ENCODE results near the gene WNT9A. TPM values are rescaled to one million over a fixed set of nuclear protein-coding genes. Genes with fewer than 3 reads are reported as not detected.

Gene WNT9A
- polyA plus RNA-seq, 4 donors, result 0.27 to 2.7 (median 1.2) TPM

DNA sequence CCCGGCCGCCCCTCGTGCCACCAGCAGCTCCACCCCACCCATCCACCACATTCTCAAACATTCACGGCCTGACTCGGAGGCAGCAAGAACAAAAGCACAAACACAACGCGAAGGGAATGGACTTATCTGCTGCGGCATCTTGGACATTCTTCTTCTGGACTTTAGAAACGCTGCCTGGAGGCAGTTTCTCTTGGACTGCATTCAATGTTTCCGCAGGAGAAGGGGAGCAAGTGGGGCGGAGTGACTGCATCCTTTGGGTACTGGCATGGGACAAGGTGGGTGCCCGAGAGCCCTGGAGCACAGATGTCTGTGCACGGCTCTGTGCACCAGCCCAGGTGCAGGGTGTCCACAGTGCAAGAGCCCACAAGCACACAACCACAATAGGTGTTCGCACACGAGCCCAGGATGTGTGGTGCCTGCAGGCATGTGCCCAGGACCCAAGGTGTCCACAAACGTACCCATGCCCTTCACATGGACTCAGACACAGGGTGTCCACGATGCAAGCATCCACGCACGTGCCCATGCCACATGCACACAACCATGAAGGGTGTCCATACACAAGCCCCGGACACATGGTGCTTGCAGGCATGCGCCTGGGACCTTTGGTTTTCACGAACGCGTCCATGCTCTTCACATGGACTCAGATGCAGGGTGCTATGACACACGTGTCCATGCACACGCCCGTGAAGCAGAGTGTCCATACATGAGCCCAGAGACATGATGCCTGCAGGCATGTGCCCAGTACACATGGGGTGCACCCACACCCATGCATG lies 53.6 kb downstream of the WNT9A start:
- no peak for DNase-seq
- 80 to 84% (median 80%) methylated on average over 27 of the region's 27 CpGs for WGBS, 3 donors
- Histone ChIP-seq H3K9me3 (ENCODE audit: control insufficient read depth in 2 of 2, insufficient read depth in 1 of 2, low read depth in 1 of 2, low read length in 1 of 2) (no peaks in the 10 kb centered on the region), H3K27me3 (ENCODE audit: control insufficient read depth in 3 of 3, insufficient read depth in 3 of 3, low read length in 3 of 3) (no peaks in the 10 kb centered on the region), H3K4me1 (ENCODE audit: control insufficient read depth in 3 of 3, insufficient read depth in 2 of 3, low read depth in 1 of 3, low read length in 2 of 3) (no peaks in the 10 kb centered on the region), H3K36me3 (ENCODE audit: control insufficient read depth in 3 of 3, insufficient read depth in 2 of 3, low read depth in 1 of 3, low read length in 3 of 3) (no peaks in the 10 kb centered on the region), H3K27ac (ENCODE audit: low read depth in 1 of 3, low read length in 2 of 3) (no peak overlapping the region), H3K4me3 (ENCODE audit: low read depth in 1 of 3, low read length in 3 of 3) (no peak overlapping the region)
- FAIRE-seq, result no peak

- WGBS, 3 donors, result 80 to 85% (median 83%) methylated on average over 9 of the region's 9 CpGs
- no peak for DNase-seq
These were observed 54.3 kb downstream of the WNT9A start for GRCh38 chr1:227893300-227893948.

GRCh38 chr1:227892489-227893299 lies 55.0 kb downstream of the WNT9A start:
- 55 to 63% (median 62%) methylated on average over 17 of the region's 17 CpGs for WGBS, 3 donors
- Histone ChIP-seq H3K27ac (ENCODE audit: low read depth in 1 of 3, low read length in 2 of 3) (no peak overlapping the region), H3K4me1 (ENCODE audit: control insufficient read depth in 3 of 3, insufficient read depth in 2 of 3, low read depth in 1 of 3, low read length in 2 of 3) (no peaks in the 10 kb centered on the region), H3K4me3 (ENCODE audit: low read depth in 1 of 3, low read length in 3 of 3) (no peak overlapping the region), H3K36me3 (ENCODE audit: control insufficient read depth in 3 of 3, insufficient read depth in 2 of 3, low read depth in 1 of 3, low read length in 3 of 3) (no peaks in the 10 kb centered on the region), H3K27me3 (ENCODE audit: control insufficient read depth in 3 of 3, insufficient read depth in 3 of 3, low read length in 3 of 3) (no peaks in the 10 kb centered on the region), H3K9me3 (ENCODE audit: control insufficient read depth in 2 of 2, insufficient read depth in 1 of 2, low read depth in 1 of 2, low read length in 1 of 2) (no peaks in the 10 kb centered on the region)
- FAIRE-seq, result no peak
- DNase-seq, result no peak

More at GRCh38 chr1:227893300-227893948, 54.3 kb downstream of the WNT9A start:
- no peak overlapping the region for H3K4me3 ChIP-seq (ENCODE audit: low read depth in 1 of 3, low read length in 3 of 3)
- no peaks in the 10 kb centered on the region for H3K36me3 ChIP-seq (ENCODE audit: control insufficient read depth in 3 of 3, insufficient read depth in 2 of 3, low read depth in 1 of 3, low read length in 3 of 3)
- no peaks in the 10 kb centered on the region for H3K27me3 ChIP-seq (ENCODE audit: control insufficient read depth in 3 of 3, insufficient read depth in 3 of 3, low read length in 3 of 3)
- H3K9me3 ChIP-seq (ENCODE audit: control insufficient read depth in 2 of 2, insufficient read depth in 1 of 2, low read depth in 1 of 2, low read length in 1 of 2), result no peaks in the 10 kb centered on the region
- no peaks in the 10 kb centered on the region for H3K4me1 ChIP-seq (ENCODE audit: control insufficient read depth in 3 of 3, insufficient read depth in 2 of 3, low read depth in 1 of 3, low read length in 2 of 3)
- no peak overlapping the region for H3K27ac ChIP-seq (ENCODE audit: low read depth in 1 of 3, low read length in 2 of 3)
- FAIRE-seq, result no peak

- DNase-seq, result no peak
These were observed 55.7 kb downstream of the WNT9A start for GRCh38 chr1:227891955-227892488.

GRCh38 chr1:227891223-227891954 lies 56.3 kb downstream of the WNT9A start:
- Histone ChIP-seq H3K27ac (ENCODE audit: low read depth in 1 of 3, low read length in 2 of 3) (no peak overlapping the region), H3K4me3 (ENCODE audit: low read depth in 1 of 3, low read length in 3 of 3) (no peak overlapping the region), H3K27me3 (ENCODE audit: control insufficient read depth in 3 of 3, insufficient read depth in 3 of 3, low read length in 3 of 3) (peaks cover 0 to 5% (median 0%) of the 10 kb centered on the region in 3 donors), H3K9me3 (ENCODE audit: control insufficient read depth in 2 of 2, insufficient read depth in 1 of 2, low read depth in 1 of 2, low read length in 1 of 2) (no peaks in the 10 kb centered on the region), H3K4me1 (ENCODE audit: control insufficient read depth in 3 of 3, insufficient read depth in 2 of 3, low read depth in 1 of 3, low read length in 2 of 3) (peaks cover 0 to 9% (median 3%) of the 10 kb centered on the region in 3 donors), H3K36me3 (ENCODE audit: control insufficient read depth in 3 of 3, insufficient read depth in 2 of 3, low read depth in 1 of 3, low read length in 3 of 3) (no peaks in the 10 kb centered on the region)
- WGBS, 3 donors, result 72 to 84% (median 76%) methylated on average over 19 of the region's 19 CpGs
- no peak for DNase-seq
- FAIRE-seq, result no peak

More at GRCh38 chr1:227891955-227892488, 55.7 kb downstream of the WNT9A start:
- Histone ChIP-seq H3K4me3 (ENCODE audit: low read depth in 1 of 3, low read length in 3 of 3) (no peak overlapping the region), H3K27ac (ENCODE audit: low read depth in 1 of 3, low read length in 2 of 3) (no peak overlapping the region), H3K36me3 (ENCODE audit: control insufficient read depth in 3 of 3, insufficient read depth in 2 of 3, low read depth in 1 of 3, low read length in 3 of 3) (no peaks in the 10 kb centered on the region), H3K27me3 (ENCODE audit: control insufficient read depth in 3 of 3, insufficient read depth in 3 of 3, low read length in 3 of 3) (peaks cover 0 to 3% (median 0%) of the 10 kb centered on the region in 3 donors), H3K9me3 (ENCODE audit: control insufficient read depth in 2 of 2, insufficient read depth in 1 of 2, low read depth in 1 of 2, low read length in 1 of 2) (no peaks in the 10 kb centered on the region), H3K4me1 (ENCODE audit: control insufficient read depth in 3 of 3, insufficient read depth in 2 of 3, low read depth in 1 of 3, low read length in 2 of 3) (peaks cover 0 to 6% (median 0%) of the 10 kb centered on the region in 3 donors)
- 84 to 86% (median 86%) methylated on average over 6 of the region's 6 CpGs for WGBS, 3 donors
- no peak for FAIRE-seq

DNA sequence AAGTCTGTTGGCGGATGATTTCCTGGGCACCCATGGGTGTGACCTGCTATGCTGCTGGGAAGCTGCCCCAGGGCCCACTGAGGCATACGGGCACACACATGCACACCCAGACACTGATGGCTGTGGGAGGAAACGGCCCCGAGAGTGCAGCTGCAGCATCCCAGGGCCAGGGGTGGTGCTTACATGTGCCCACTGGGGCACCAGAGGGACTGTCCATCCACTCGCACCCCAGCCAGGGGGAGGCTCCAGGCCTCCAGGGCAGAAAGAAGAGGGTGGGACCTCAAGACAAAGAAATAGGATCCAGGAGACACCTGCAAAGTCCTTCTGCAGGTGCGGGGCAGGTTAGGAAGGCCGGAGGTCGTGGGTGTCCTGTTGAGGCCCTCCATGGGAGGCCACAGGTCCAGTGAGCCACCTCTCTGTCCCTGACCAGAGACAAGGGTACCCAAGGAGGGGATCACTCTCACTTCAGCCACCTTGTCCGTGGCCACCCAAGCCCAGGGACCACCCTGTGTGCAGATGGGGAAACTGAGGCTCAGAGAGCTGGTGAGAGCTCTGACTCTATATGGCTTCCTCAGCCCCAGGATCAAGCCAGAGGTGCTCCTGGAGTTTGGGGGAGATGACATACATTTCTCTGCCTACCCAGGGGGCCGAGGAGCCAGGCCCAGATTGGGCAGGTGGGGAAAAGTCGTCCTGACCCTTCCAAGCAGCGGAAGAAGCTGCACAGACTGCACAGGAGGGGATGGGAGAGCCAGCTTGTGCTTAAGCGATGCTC lies 57.1 kb downstream of the WNT9A start:
- Histone ChIP-seq H3K36me3 (ENCODE audit: control insufficient read depth in 3 of 3, insufficient read depth in 2 of 3, low read depth in 1 of 3, low read length in 3 of 3) (no peaks in the 10 kb centered on the region), H3K27ac (ENCODE audit: low read depth in 1 of 3, low read length in 2 of 3) (no peak overlapping the region), H3K9me3 (ENCODE audit: control insufficient read depth in 2 of 2, insufficient read depth in 1 of 2, low read depth in 1 of 2, low read length in 1 of 2) (no peaks in the 10 kb centered on the region), H3K4me1 (ENCODE audit: control insufficient read depth in 3 of 3, insufficient read depth in 2 of 3, low read depth in 1 of 3, low read length in 2 of 3) (peaks cover 0 to 17% (median 3%) of the 10 kb centered on the region in 3 donors), H3K4me3 (ENCODE audit: low read depth in 1 of 3, low read length in 3 of 3) (no peak overlapping the region), H3K27me3 (ENCODE audit: control insufficient read depth in 3 of 3, insufficient read depth in 3 of 3, low read length in 3 of 3) (peaks cover 0 to 10% (median 0%) of the 10 kb centered on the region in 3 donors)
- DNase-seq (no peak), FAIRE-seq (no peak)
- 87 to 90% (median 87%) methylated on average over 13 of the region's 13 CpGs for WGBS, 3 donors

- Histone ChIP-seq H3K27me3 (ENCODE audit: control insufficient read depth in 3 of 3, insufficient read depth in 3 of 3, low read length in 3 of 3) (peaks cover 0 to 10% (median 0%) of the 10 kb centered on the region in 3 donors), H3K9me3 (ENCODE audit: control insufficient read depth in 2 of 2, insufficient read depth in 1 of 2, low read depth in 1 of 2, low read length in 1 of 2) (no peaks in the 10 kb centered on the region), H3K4me3 (ENCODE audit: low read depth in 1 of 3, low read length in 3 of 3) (no peak overlapping the region), H3K4me1 (ENCODE audit: control insufficient read depth in 3 of 3, insufficient read depth in 2 of 3, low read depth in 1 of 3, low read length in 2 of 3) (peaks cover 0 to 20% (median 3%) of the 10 kb centered on the region in 3 donors), H3K27ac (ENCODE audit: low read depth in 1 of 3, low read length in 2 of 3) (no peak overlapping the region), H3K36me3 (ENCODE audit: control insufficient read depth in 3 of 3, insufficient read depth in 2 of 3, low read depth in 1 of 3, low read length in 3 of 3) (no peaks in the 10 kb centered on the region)
- DNase-seq (no peak), FAIRE-seq (no peak)
- 74 to 84% (median 79%) methylated on average over 13 of the region's 13 CpGs for WGBS, 3 donors
These were observed 57.8 kb downstream of the WNT9A start for GRCh38 chr1:227889863-227890405.

Data from small intestine (tissue), 7 donors.